ENCODE data around the gene RCSD1. TPM values are rescaled to one million over a fixed set of nuclear protein-coding genes. Genes with fewer than 3 reads are reported as not detected.

RCSD1 gene
- total RNA-seq, result 100 to 1,000 TPM; 149 to 156 TPM
- polyA plus RNA-seq, result 100 to 1,000 TPM; 121 to 132 (median 124) TPM
- 46.8 to 238 (median 158) reads per million in 6 experiments for total RNA-seq

- peak within 1 kb of the TSS; percentile 90 to 99 (median 96) for H3K4me3 Mint-ChIP-seq
- no peaks in the 10 kb centered on the region for H3K27me3 Mint-ChIP-seq
- peaks cover 0 to 10% (median 2%) of the 10 kb centered on the region in 9 donors for H3K9me3 Mint-ChIP-seq
- peak within 1 kb of the TSS; percentile 56 to 100 (median 98) for H3K27ac Mint-ChIP-seq
- DNase-seq (peak in 8 of 10 donors; percentile 33 to 70 (median 46)), ATAC-seq (peak; percentile 15 to 17)
- H3K4me1 Mint-ChIP-seq, result peaks cover 39 to 90% (median 80%) of the 10 kb centered on the region in 4 donors
- peaks cover 12 to 24% (median 20%) of the 10 kb centered on the region in 3 donors for H3K36me3 Mint-ChIP-seq
- POLR2A ChIA-PET, result interaction anchor here (1.1 to 15.9 kb wide), 8 partner anchors 8 to 409 kb away, joined by 3 to 315 read pairs (median 22); partner anchors contain the start of genes CD247 and POU2F1
These were observed at the start of gene RCSD1 for GRCh38 chr1:167629681-167630567. Gene RCSD1 (plus strand): TSS chr1:167630232. CDS start chr1:167630424, 192 bp downstream.

- Mint-ChIP-seq H3K27ac (no peak overlapping the region), H3K4me1 (no peaks in the 10 kb centered on the region), H3K9me3 (no peaks in the 10 kb centered on the region), H3K27me3 (no peaks in the 10 kb centered on the region), H3K4me3 (no peak overlapping the region), H3K36me3 (no peaks in the 10 kb centered on the region)
- DNase-seq, result no peak
- no peak for ATAC-seq
- POLR2A ChIA-PET, result interaction anchor here (0.8 kb wide), 1 partner anchor 20 kb away, joined by 3 read pairs; no protein-coding TSS in a partner anchor
These were observed 48.0 kb upstream of the RCSD1 start for GRCh38 chr1:167582064-167582463.

GRCh38 chr1:167582722-167583121 is 47.3 kb upstream of the RCSD1 start:
- Mint-ChIP-seq H3K9me3 (no peaks in the 10 kb centered on the region), H3K4me1 (peaks cover 0 to 3% (median 0%) of the 10 kb centered on the region in 4 donors), H3K27me3 (no peaks in the 10 kb centered on the region), H3K4me3 (no peak overlapping the region), H3K36me3 (no peaks in the 10 kb centered on the region), H3K27ac (no peak overlapping the region)
- POLR2A ChIA-PET, result interaction anchor here (0.8 kb wide), 1 partner anchor 21 kb away, joined by 3 read pairs; no protein-coding TSS in a partner anchor
- DNase-seq (no peak), ATAC-seq (no peak)

- POLR2A ChIA-PET, result no interaction called here
- Mint-ChIP-seq H3K9me3 (no peaks in the 10 kb centered on the region), H3K27me3 (peaks cover 0 to 3% (median 0%) of the 10 kb centered on the region in 5 donors), H3K4me3 (no peak overlapping the region), H3K27ac (no peak overlapping the region), H3K36me3 (no peaks in the 10 kb centered on the region), H3K4me1 (peaks cover 0 to 10% (median 0%) of the 10 kb centered on the region in 4 donors)
- ATAC-seq, result no peak
- DNase-seq, result no peak
These were observed 45.5 kb upstream of the RCSD1 start for GRCh38 chr1:167584581-167584980.

- no peaks in the 10 kb centered on the region for H3K9me3 Mint-ChIP-seq
- H3K27ac Mint-ChIP-seq, result no peak overlapping the region
- peaks cover 0 to 3% (median 0%) of the 10 kb centered on the region in 5 donors for H3K27me3 Mint-ChIP-seq
- H3K4me1 Mint-ChIP-seq, result peaks cover 0 to 10% (median 0%) of the 10 kb centered on the region in 4 donors
- DNase-seq, result no peak
- POLR2A ChIA-PET, result no interaction called here
- H3K4me3 Mint-ChIP-seq, result no peak overlapping the region
- ATAC-seq, result no peak
- H3K36me3 Mint-ChIP-seq, result no peaks in the 10 kb centered on the region
These were observed 42.7 kb upstream of the RCSD1 start for GRCh38 chr1:167587342-167587741.

- no peaks in the 10 kb centered on the region for H3K9me3 Mint-ChIP-seq
- H3K27me3 Mint-ChIP-seq, result peaks cover 0 to 3% (median 0%) of the 10 kb centered on the region in 5 donors
- DNase-seq (no peak), ATAC-seq (no peak)
- no peaks in the 10 kb centered on the region for H3K36me3 Mint-ChIP-seq
- POLR2A ChIA-PET, result no interaction called here
- H3K4me1 Mint-ChIP-seq, result peaks cover 0 to 10% (median 0%) of the 10 kb centered on the region in 4 donors
- H3K27ac Mint-ChIP-seq, result no peak overlapping the region
- H3K4me3 Mint-ChIP-seq, result no peak overlapping the region
These were observed 42.2 kb upstream of the RCSD1 start for GRCh38 chr1:167587872-167588271.

- Mint-ChIP-seq H3K27ac (no peak overlapping the region), H3K4me3 (no peak overlapping the region), H3K36me3 (no peaks in the 10 kb centered on the region), H3K27me3 (peaks cover 0 to 3% (median 0%) of the 10 kb centered on the region in 5 donors), H3K9me3 (no peaks in the 10 kb centered on the region), H3K4me1 (peaks cover 0 to 10% (median 0%) of the 10 kb centered on the region in 4 donors)
- DNase-seq (no peak), ATAC-seq (no peak)
- POLR2A ChIA-PET, result no interaction called here
These were observed 41.7 kb upstream of the RCSD1 start for GRCh38 chr1:167588361-167588760.

GRCh38 chr1:167592475-167592874 is 37.6 kb upstream of the RCSD1 start:
- no peaks in the 10 kb centered on the region for H3K9me3 Mint-ChIP-seq
- peaks cover 0 to 3% (median 0%) of the 10 kb centered on the region in 5 donors for H3K27me3 Mint-ChIP-seq
- H3K36me3 Mint-ChIP-seq, result no peaks in the 10 kb centered on the region
- H3K27ac Mint-ChIP-seq, result no peak overlapping the region
- POLR2A ChIA-PET, result no interaction called here
- ATAC-seq (no peak), DNase-seq (no peak)
- no peak overlapping the region for H3K4me3 Mint-ChIP-seq
- peaks cover 0 to 9% (median 0%) of the 10 kb centered on the region in 4 donors for H3K4me1 Mint-ChIP-seq

GRCh38 chr1:167593860-167594259 is 36.2 kb upstream of the RCSD1 start:
- DNase-seq (no peak), ATAC-seq (no peak)
- Mint-ChIP-seq H3K27me3 (peaks cover 0 to 2% (median 0%) of the 10 kb centered on the region in 5 donors), H3K4me1 (peaks cover 0 to under 1% (median 0%) of the 10 kb centered on the region in 4 donors), H3K9me3 (no peaks in the 10 kb centered on the region), H3K27ac (no peak overlapping the region), H3K4me3 (no peak overlapping the region), H3K36me3 (no peaks in the 10 kb centered on the region)
- POLR2A ChIA-PET, result no interaction called here

GRCh38 chr1:167594822-167595221 is 35.2 kb upstream of the RCSD1 start:
- H3K27me3 Mint-ChIP-seq, result peaks cover 0 to 2% (median 0%) of the 10 kb centered on the region in 5 donors

GRCh38 chr1:167599957-167600581 is 30.0 kb upstream of the RCSD1 start:
- POLR2A ChIA-PET, result interaction anchor here (0.7 to 11.4 kb wide), 12 partner anchors 9 to 145 kb away, joined by 3 to 315 read pairs (median 4); partner anchors contain the start of gene RCSD1
- Mint-ChIP-seq H3K27ac (peak overlapping the region in 9 of 10 donors; percentile 1 to 90 (median 41)), H3K4me1 (peaks cover 23 to 47% (median 44%) of the 10 kb centered on the region in 4 donors), H3K27me3 (no peaks in the 10 kb centered on the region), H3K4me3 (peak overlapping the region in 9 of 10 donors; percentile 52 to 78 (median 68)), H3K36me3 (no peaks in the 10 kb centered on the region), H3K9me3 (peaks cover 0 to 5% (median 0%) of the 10 kb centered on the region in 9 donors)
- ATAC-seq (peak; percentile 82 to 87), DNase-seq (peak in 9 of 10 donors; percentile 20 to 72 (median 39))

More at GRCh38 chr1:167594822-167595221, 35.2 kb upstream of the RCSD1 start:
- H3K27ac Mint-ChIP-seq, result no peak overlapping the region
- DNase-seq, result no peak
- H3K36me3 Mint-ChIP-seq, result no peaks in the 10 kb centered on the region
- no peak for ATAC-seq
- POLR2A ChIA-PET, result interaction anchor here (1.3 kb wide), 1 partner anchor 99 kb away, joined by 3 read pairs; no protein-coding TSS in a partner anchor
- H3K9me3 Mint-ChIP-seq, result no peaks in the 10 kb centered on the region
- no peak overlapping the region for H3K4me3 Mint-ChIP-seq
- H3K4me1 Mint-ChIP-seq, result peaks cover under 1 to 5% (median 2%) of the 10 kb centered on the region in 4 donors

Data from naive thymus-derived CD8-positive, alpha-beta T cell (primary cell).